Activated CD4-positive, alpha-beta T cell treated with anti-CD3 and anti-CD28 coated beads, Interleukin-2, amount 50 U/mL, for 16 hours (primary cell): ENCODE results near the gene KRTAP10-8.
"Not testable (repeated sequence)": the region's sequence is repeated elsewhere in the genome, so short reads cannot be mapped to it uniquely, and the experiment has no call there.

Source experiments
- DNase-seq: peaks from one replicate; pipeline ENCODE4 v3.0.0-alpha.2; 2020

KRTAP10-8 gene

GRCh38 chr21:44579056-44579832 lies 32.6 kb upstream of the KRTAP10-8 start:
- no peak for DNase-seq

DNA sequence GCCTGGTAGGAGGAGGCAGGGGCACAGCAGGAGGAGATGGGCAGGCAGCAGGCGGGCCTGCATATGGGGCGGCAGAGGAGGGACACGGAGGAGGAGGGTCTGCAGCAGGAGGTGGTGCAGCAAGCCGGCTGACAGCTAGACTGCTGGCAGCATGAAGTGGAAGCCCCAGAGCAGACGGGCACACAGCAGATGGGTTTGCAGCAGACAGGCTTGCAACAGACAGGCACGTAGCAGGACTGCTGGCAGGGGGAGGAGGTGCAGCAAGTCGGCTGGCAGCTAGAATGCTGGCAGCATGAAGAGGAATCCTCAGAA lies 32.1 kb upstream of the KRTAP10-8 start:
- DNase-seq, result no peak

- not testable (repeated sequence) for DNase-seq
These were observed 31.6 kb upstream of the KRTAP10-8 start, which contains the start of gene KRTAP10-5 for GRCh38 chr21:44580231-44580821. KRTAP10-5 (minus strand) TSS chr21:44580604; CDS start chr21:44580578, 26 bp downstream.

DNA sequence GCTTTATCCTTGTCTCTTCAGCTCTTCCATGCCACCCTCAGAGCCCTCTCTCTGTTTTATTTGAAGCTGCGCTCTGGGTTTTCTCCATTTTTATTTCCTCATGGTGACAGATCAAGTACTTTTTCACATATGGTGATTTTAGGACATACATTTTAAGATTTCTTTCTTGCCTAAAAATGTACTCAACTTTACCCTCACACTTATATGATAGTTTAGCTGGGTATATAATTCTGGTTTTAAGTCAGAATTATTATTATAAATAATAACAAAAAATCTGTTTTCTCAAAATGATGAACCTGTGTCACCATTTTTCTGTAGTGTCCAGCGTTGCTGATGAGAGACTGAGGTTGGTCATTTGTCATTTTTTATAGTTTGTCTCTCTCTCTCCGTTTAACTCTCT lies 30.7 kb upstream of the KRTAP10-8 start:
- no peak for DNase-seq

- no peak for DNase-seq
These were observed 29.8 kb upstream of the KRTAP10-8 start for GRCh38 chr21:44582055-44582454.

GRCh38 chr21:44583089-44583799 lies 28.6 kb upstream of the KRTAP10-8 start:
- no peak for DNase-seq

DNA sequence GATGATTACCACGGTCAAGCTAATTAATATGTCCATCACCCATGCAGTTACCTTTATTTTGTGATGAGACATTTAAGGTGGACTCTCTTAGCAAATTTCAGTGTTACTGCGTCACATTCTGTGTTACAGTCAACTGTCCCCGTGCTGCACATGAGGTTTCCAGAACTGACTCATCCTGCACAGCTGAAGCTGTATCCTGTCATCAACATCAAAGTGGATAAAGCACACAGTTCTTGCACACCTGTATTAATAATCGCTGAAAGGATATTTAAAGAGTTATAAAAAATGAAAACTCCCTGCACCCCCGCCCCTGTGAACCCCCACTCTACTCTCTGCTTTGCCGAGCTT lies 28.1 kb upstream of the KRTAP10-8 start:
- DNase-seq, result peak; percentile 41

GRCh38 chr21:44585892-44586291 lies 26.0 kb upstream of the KRTAP10-8 start:
- no peak for DNase-seq

GRCh38 chr21:44589094-44589493 lies 22.8 kb upstream of the KRTAP10-8 start:
- DNase-seq, result no peak

- DNase-seq, result no peak
These were observed 22.1 kb upstream of the KRTAP10-8 start for GRCh38 chr21:44589586-44590305.

- no peak for DNase-seq
These were observed 21.6 kb upstream of the KRTAP10-8 start for GRCh38 chr21:44590311-44590721.

GRCh38 chr21:44590897-44591800 lies 20.7 kb upstream of the KRTAP10-8 start:
- not testable (repeated sequence) for DNase-seq

- not testable (repeated sequence) for DNase-seq
These were observed 20.1 kb upstream of the KRTAP10-8 start for GRCh38 chr21:44591801-44592130.

DNA sequence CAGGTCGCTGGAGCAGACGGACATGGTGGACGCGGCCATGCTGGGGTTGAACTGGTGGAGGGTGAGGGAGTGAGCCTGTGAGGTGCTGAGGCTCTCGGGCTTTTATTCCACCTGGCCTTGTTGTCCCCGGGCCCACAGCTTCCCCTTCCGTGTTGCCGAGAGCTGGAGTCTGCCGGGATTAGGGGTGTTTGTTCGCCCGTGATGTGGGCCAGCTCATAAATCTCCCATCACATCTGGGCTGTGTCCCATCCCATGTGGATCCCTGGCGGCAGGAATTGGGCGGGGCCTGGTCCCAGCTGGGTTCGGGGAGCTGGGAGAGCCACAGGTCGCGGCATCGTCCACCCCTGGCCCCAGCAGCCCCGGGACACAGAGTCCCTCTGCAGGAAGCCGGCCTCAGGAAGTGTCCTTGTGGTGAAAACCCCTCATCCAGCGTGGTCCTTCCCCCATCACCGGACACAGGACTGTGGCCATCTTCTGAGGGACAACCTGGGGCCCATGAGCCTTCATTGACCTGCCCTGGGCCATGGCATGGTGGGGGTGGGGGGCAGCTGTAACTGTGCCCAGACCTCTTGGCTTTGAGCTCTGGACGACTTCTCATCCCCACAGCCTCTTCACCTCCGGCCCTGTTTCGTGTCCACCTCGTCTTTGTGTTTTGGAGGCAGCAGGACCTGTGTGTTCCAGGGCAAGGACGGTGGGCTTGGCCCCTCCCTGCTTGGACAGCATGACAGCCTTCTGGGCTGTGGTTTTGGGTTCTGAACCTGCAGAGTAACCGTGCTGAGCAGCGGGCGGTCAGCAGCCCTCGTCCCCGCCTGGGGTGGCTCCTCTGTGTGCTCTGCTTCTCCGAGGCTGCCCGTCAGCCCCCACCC lies 19.2 kb upstream of the KRTAP10-8 start, which contains the start of gene KRTAP10-6:
KRTAP10-6 (minus strand) TSS at position 60 of the 866 bp plus-strand sequence; CDS start at position 39, 21 bp downstream.
- DNase-seq, result no peak

DNA sequence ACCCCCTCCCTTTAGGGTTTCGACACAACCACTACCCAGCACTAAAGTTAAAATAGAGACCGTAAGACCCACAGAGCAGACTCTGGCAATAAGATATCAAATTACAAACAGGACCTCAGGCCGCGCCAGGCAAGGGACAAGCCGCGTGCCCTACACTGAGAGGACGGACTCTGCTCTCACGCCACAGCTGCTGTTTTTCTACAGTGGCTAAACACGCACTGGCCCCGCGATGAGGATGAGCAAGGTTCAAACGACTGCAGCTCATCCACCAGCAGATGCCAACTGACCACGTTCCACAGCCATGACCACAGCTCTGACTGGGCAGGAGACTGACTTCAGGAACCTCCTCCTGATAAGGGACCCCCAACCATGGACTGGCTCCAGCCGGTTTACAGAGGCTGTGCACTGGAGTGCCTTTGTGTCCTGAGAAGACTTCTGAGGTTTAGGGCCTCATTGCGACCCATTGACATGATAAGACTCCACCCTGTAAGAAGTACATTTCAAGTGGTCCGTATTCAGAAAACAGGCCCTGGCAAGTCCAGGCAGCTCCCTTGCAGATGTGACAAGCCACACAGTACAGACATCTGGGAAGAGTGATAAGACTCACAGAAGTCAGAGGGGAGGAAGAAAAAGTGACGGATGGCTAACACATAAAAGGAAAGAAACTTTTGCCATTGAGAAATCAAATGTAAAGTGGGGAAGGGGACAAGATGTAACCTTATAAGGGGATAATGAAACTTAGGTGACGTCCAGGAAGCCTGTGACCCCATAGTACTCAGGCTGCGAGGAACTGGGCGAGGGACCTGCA lies 18.1 kb upstream of the KRTAP10-8 start:
- DNase-seq, result no peak

DNA sequence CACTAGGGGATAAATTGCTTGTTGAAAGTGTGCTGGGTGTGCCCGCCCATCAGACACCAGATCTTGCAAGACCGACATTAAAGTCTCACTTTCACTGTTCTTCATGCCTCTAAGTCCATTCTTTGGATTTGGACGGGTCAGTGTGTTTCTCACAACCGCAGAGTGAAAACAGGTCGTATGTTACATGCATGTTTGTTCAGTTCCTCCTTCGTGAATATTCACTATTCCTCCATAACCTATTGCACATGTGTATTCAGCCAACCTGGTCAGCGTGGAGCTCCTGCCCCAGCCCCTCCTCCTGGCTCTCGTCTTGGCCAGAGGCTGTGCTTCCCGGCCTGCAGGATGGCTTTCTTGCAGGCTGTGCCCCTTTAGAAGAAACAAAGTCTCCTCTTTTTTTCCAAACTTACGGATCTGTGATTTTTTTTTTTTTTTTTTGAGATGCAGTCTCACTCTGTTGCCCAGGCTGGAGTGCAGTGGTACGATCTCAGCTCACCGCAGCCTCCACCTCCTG lies 17.4 kb upstream of the KRTAP10-8 start:
- no peak for DNase-seq

DNA sequence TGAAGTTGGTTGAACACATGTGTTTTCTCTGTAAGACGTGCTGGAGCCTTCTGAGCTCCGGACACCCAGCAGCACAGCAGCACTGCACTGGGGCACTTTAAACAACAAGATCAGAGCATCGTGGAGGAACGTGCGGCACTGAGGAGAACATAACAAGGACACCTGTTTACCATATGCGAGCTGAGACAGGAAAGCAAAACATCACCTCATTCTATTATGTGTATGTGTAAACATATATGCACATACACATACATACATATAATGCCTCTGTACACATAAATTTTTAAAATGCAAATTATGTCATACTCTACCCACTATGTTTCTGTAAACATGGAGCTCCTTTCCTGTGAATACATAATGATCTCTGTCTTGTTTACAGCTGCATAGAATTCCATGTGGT lies 16.4 kb upstream of the KRTAP10-8 start:
- no peak for DNase-seq

DNA sequence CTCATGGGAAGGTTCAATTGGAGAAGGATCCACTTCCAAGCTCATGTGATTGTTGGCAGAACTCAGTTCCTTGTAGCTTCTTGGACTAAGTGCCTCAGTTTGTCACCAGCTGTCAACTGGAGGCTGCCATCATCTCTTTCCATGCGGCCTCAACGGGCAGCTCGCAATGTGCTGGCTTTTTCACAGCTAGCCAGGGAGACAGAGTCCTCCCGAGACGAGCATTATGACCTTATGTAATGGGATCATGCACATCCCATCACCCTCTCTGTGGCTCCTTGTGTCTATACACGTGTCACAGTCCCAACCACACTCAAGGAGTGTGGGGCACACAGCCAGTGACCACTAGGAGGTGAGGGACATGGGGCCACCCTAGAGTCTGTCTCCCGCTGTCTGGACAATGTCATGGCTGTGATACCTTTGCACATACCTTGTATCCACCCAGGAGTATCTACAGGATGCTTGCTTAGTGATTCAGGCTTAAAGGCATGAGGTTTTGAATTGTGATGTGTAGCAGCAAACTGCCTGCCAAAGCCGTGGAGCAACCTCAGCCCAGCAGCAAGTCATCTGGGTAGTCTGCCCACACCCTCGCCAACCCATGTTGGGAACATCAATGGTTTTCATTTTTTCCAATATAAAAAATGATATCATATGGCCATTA lies 15.7 kb upstream of the KRTAP10-8 start:
- DNase-seq, result no peak

- no peak for DNase-seq
These were observed 13.8 kb upstream of the KRTAP10-8 start for GRCh38 chr21:44598061-44598460.
